GM12874 (cell line): Measurements from ENCODE around the gene UMAD1.

Source experiments
- TF ChIP-seq, protein P1 (sequence below): IDR thresholded peaks from 2 replicates; pipeline ENCODE4 v1.5.1; 2011; ENCODE audit warnings: low read depth, mild to moderate bottlenecking, control low read depth, low read length, moderate library complexity; ENCODE audit not compliant: insufficient read depth

Gene UMAD1

DNA sequence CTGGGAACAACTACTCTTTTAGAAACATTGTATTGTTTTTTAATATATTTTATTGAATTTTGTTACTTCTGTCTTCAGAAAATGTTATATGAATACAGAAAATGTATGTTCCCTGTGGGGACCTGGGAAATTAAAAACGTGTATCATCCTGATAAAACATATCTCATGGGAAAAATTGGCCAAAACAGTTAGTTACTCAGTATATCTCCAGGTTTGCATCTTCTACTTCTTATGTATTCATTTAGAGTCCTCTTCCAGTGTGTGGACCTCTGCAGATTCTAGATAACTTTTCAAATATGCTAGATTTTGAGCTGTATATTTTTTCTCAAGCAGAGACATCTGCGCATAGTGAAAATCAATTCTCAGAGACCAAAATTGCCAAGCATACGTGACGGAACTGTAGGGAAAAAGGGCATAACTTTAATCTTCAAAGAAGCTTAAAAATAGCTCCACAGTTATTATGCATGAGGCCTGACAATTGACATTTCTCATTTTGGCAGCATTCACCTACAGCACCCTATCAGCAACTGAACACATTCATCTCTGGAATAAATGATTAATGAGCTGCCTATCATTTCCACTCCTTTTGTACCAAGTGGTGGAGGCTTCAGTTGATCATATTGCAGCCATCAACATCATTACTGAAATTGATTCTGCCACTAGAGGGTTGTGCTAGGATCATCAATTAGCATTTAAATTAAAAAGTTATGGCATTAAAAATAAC, 26.4 kb upstream of the UMAD1 start:
- TF ChIP-seq, protein P1, sequence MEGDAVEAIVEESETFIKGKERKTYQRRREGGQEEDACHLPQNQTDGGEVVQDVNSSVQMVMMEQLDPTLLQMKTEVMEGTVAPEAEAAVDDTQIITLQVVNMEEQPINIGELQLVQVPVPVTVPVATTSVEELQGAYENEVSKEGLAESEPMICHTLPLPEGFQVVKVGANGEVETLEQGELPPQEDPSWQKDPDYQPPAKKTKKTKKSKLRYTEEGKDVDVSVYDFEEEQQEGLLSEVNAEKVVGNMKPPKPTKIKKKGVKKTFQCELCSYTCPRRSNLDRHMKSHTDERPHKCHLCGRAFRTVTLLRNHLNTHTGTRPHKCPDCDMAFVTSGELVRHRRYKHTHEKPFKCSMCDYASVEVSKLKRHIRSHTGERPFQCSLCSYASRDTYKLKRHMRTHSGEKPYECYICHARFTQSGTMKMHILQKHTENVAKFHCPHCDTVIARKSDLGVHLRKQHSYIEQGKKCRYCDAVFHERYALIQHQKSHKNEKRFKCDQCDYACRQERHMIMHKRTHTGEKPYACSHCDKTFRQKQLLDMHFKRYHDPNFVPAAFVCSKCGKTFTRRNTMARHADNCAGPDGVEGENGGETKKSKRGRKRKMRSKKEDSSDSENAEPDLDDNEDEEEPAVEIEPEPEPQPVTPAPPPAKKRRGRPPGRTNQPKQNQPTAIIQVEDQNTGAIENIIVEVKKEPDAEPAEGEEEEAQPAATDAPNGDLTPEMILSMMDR, result no peak

DNA sequence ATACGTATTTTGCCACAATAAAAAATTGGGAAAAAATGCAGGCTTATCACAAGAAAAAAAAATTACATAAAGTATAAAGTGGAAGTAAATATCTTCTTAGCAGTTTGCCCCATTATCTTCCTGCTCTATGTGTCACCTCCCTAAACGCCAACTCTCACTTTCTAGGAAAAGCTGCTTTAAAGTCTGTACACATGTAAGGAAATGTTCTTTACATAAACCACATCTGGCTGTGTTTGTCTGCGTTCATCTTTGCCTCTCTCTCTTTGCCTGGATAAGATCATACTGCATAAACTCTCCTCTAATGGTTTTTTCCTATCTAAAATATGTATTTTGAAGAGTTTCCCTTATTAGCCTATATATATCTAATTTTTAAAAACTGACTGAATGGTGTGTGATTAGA, 23.0 kb upstream of the UMAD1 start:
- TF ChIP-seq, protein P1, result no peak

GRCh38 chr7:7618410-7618809, 22.1 kb upstream of the UMAD1 start:
- TF ChIP-seq, protein P1, result no peak

- TF ChIP-seq, protein P1, result no peak
These were observed 20.3 kb upstream of the UMAD1 start for GRCh38 chr7:7620236-7620635.

DNA sequence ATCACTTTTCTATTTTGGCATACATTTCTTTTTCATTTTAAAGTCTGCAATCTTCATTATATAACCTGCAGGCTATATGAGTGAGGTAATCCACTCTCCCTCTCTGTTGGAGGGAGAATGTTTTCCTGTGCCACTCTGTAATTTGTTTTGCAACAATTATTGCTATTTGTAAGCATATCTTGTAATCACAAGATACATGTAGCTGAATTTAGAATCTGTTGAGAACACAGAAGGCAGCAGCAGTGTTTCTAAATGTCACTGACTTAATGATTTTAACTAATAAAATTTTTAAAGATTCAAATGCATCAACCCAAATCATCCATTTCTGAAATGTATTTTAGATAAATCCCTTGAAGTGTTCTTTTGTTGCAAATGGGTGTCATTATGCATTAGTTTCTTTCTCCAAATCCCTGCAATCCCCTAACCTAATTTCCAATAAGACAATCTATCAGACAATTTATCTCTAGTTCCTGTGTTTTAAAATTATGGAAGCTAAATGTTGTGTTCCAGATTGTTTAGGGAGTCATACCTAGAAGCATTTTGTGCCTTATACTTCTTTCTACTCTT, 19.8 kb upstream of the UMAD1 start:
- TF ChIP-seq, protein P1, result no peak

- TF ChIP-seq, protein P1, result no peak
These were observed 12.1 kb upstream of the UMAD1 start for GRCh38 chr7:7628476-7628875.

GRCh38 chr7:7630626-7631329, 9.8 kb upstream of the UMAD1 start:
- TF ChIP-seq, protein P1, result no peak
